Measurements from ENCODE around the gene APBB2. TPM values are rescaled to one million over a fixed set of nuclear protein-coding genes. Genes with fewer than 3 reads are reported as not detected.

APBB2 gene
- total and polyA plus RNA-seq, 2 of the 8 experiments (the other 6 are each of a cell fraction or from before 2014, with no cell fraction given): 58.7 to 59.4 TPM

DNA sequence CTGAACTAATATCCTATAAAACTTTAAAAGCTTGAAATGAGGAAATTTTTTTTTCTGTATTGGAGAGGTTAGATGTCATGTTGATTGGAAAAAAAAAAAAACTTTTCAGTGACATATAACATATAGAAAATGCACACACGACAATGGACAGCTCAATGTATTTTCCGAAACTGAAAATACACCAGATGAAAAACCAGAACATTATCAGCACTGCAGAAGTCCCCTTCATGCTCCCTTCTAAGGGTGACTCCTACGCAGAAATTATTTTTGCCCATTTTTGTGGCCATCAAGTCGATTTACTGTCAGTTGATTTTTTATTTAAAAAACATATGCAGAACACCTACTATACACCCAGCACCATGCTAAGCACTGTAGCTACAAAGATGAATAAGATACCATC lies 148.3 kb downstream of the APBB2 start:
- Histone ChIP-seq H3K4me2 (ENCODE audit: insufficient read depth in 1 of 2, low read depth in 2 of 2, low read length in 2 of 2) (no peak overlapping the region), H3K9me3 (ENCODE audit: insufficient read depth in 2 of 2, low read depth in 1 of 2, low read length in 1 of 2) (no peaks in the 10 kb centered on the region), H4K20me1 (replicated peaks in 1 of 2; ENCODE audit: control insufficient read depth in 1 of 2, insufficient read depth in 2 of 2, low read length in 2 of 2) (no peaks in the 10 kb centered on the region), H3K79me2 (ENCODE audit: control insufficient read depth in 1 of 2, insufficient read depth in 2 of 2, low read length in 2 of 2) (no peaks in the 10 kb centered on the region), H4K91ac (replicated peaks; ENCODE audit: insufficient read length, low read length) (no peak overlapping the region), H3K4ac (replicated peaks; ENCODE audit: insufficient read length, low read depth, low read length) (no peak overlapping the region), H4K8ac (ENCODE audit: extremely low read depth, insufficient read depth, low read length) (no peak overlapping the region), H3K23ac (ENCODE audit: insufficient read length) (no peak overlapping the region), H2BK20ac (ENCODE audit: low read length) (no peak overlapping the region), H2AFZ (ENCODE audit: low read length) (no peak overlapping the region), H3K36me3 (ENCODE audit: control insufficient read depth in 2 of 4, insufficient read depth in 4 of 4, low read length in 3 of 4) (no peaks in the 10 kb centered on the region), H3K9ac (replicated peaks in 1 of 4; ENCODE audit: extremely low read depth in 1 of 4, low read depth in 3 of 4, low read length in 3 of 4) (no peak overlapping the region), H2BK15ac (ENCODE audit: low read length) (no peak overlapping the region), H3K79me1 (ENCODE audit: low read depth, low read length) (no peaks in the 10 kb centered on the region; the same call in 1 of the 2 replicates), H3K27me3 (replicated peaks in 1 of 4; ENCODE audit: control insufficient read depth in 3 of 4, extremely low read depth in 1 of 4, insufficient read depth in 3 of 4, low read length in 3 of 4) (no peaks in the 10 kb centered on the region), H3K14ac (ENCODE audit: insufficient read length) (no peak overlapping the region), H3K4me3 (ENCODE audit: extremely low read depth in 1 of 4, insufficient read depth in 2 of 4, low read depth in 3 of 4, low read length in 4 of 4) (no peak overlapping the region), H2BK12ac (ENCODE audit: low read depth, low read length) (no peak overlapping the region), H3K18ac (ENCODE audit: extremely low read depth, low read length) (no peak overlapping the region), H3K4me1 (replicated peaks in 1 of 4; ENCODE audit: control insufficient read depth in 3 of 4, insufficient read depth in 4 of 4, low read length in 3 of 4) (peaks cover 0 to 5% (median 2%) of the 10 kb centered on the region in 4 experiments; a peak in 3 of 7 replicates), H2BK5ac (ENCODE audit: low read depth, low read length) (no peak overlapping the region), H3K56ac (replicated peaks; ENCODE audit: insufficient read length, low read depth, low read length) (no peak overlapping the region), H2BK120ac (replicated peaks; ENCODE audit: low read depth, low read length) (no peak overlapping the region), H4K5ac (ENCODE audit: insufficient read length, low read depth, low read length) (no peak overlapping the region), H3K23me2 (ENCODE audit: low read depth, low read length) (no peaks in the 10 kb centered on the region; the same call in 1 of the 2 replicates), H3K27ac (ENCODE audit: low read depth, low read length) (no peak overlapping the region), H2AK5ac (ENCODE audit: low read depth, low read length) (no peak overlapping the region)
- DNase-seq (ENCODE audit: low read depth in 1 of 2, low spot score in 2 of 2) (no peak), FAIRE-seq (no peak)
- WGBS, 2 experiments (ENCODE audit: extremely low coverage in 1 of 2, insufficient coverage in 1 of 2, insufficient read length in 1 of 2, insufficient replicate concordance in 2 of 2, low coverage in 1 of 2, low lambda C conversion rate in 2 of 2, missing lambda C conversion rate in 1 of 2): 91% methylated on average over 4 of the region's 4 CpGs; no CpG with 5 or more reads in 1 of the 2 experiments
- POLR2A ChIA-PET (ENCODE audit: partially characterized antibody): interaction anchor here (1.7 kb wide), 1 partner anchor 32 kb away, joined by 3 read pairs; no protein-coding TSS in a partner anchor
- CTCF ChIA-PET (ENCODE audit: partially characterized antibody): interaction anchor here (1.1 to 1.2 kb wide), 2 partner anchors 35 to 39 kb away, joined by 3 read pairs; no protein-coding TSS in a partner anchor
- TF ChIP-seq YY1 (IDR thresholded peaks at IDR 0.05; ENCODE audit: low read depth, low read length) (no peak), HDAC6 (IDR thresholded peaks at IDR 0.05; ENCODE audit: low read depth, low read length) (no peak), POLR2A (IDR thresholded peaks at IDR 0.05; ENCODE audit: control extremely low read depth in 1 of 2, low read depth in 2 of 2, low read length in 2 of 2) (no peak), RAD21 (IDR thresholded peaks at IDR 0.05 in 1 of 2, conservative IDR thresholded peaks at IDR 0.05 in 1 of 2; ENCODE audit: low read depth in 2 of 2, low read length in 2 of 2) (no peak), RNF2 (IDR thresholded peaks at IDR 0.05; ENCODE audit: borderline replicate concordance, low read depth, low read length, missing control alignments, poor library complexity, severe bottlenecking) (no peak), BACH1 (IDR thresholded peaks at IDR 0.05; ENCODE audit: low read length) (no peak), TAF7 (optimal IDR thresholded peaks at IDR 0.05; ENCODE audit: borderline replicate concordance, low read depth, low read length) (no peak), PHF8 (conservative IDR thresholded peaks at IDR 0.05; ENCODE audit: low read depth, low read length) (no peak), KDM1A (IDR thresholded peaks at IDR 0.05; ENCODE audit: borderline replicate concordance, low read length) (no peak)

All from H1 (cell line).